H1 (cell line): ENCODE results near the gene AFG1L. TPM values are rescaled to one million over a fixed set of nuclear protein-coding genes. Genes with fewer than 3 reads are reported as not detected.
A peak's percentile ranks its signal among the peaks of the same experiment; 100 is the strongest.

ENCODE experiments used
- BACH1 ChIP-seq: IDR thresholded peaks from 2 replicates; pipeline ENCODE4 v1.6.1; 2012; ENCODE audit warnings: low read length, improper control_type of control experiment
- BRCA1 ChIP-seq: IDR thresholded peaks from 2 replicates; pipeline ENCODE4 v1.6.1; 2012; ENCODE audit warnings: low read depth, low read length, improper control_type of control experiment
- CBX5 ChIP-seq: fragments of 300-800, 300-1000 bp; sonication (generic); IDR thresholded peaks from 2 replicates; pipeline ENCODE4 v1.7.1; 2016; ENCODE audit warnings: antibody characterized with exemption, low read length, low read depth
- CEBPB ChIP-seq: IDR thresholded peaks from 2 replicates; pipeline ENCODE4 v1.6.1; 2012; ENCODE audit warnings: low read depth, low read length
- CREB1 ChIP-seq: IDR thresholded peaks from 2 replicates; pipeline ENCODE4 v1.6.1; 2012; ENCODE audit warnings: inconsistent platforms
- CTBP2 ChIP-seq: IDR thresholded peaks from 2 replicates; pipeline ENCODE4 v1.7.0; 2011; ENCODE audit warnings: borderline replicate concordance, mild to moderate bottlenecking, moderate library complexity, mixed read lengths, low read length; ENCODE audit not compliant: insufficient read depth, insufficient read length
- EP300 ChIP-seq, 2 experiments: IDR thresholded peaks; 1 replicate in 1 of 2; 2 replicates in 1 of 2; pipeline ENCODE4 v1.6.1; 2011 to 2012; ENCODE audit warnings: low read depth in 2 of 2, low read length in 2 of 2, mild to moderate bottlenecking in 2 of 2, borderline replicate concordance in 1 of 2, inconsistent platforms in 1 of 2, moderate library complexity in 1 of 2
- HDAC2 ChIP-seq, 2 experiments: fragments of 300-600 bp in 1 of 2; sonication (generic) in 1 of 2; IDR thresholded peaks; 2 replicates each; pipeline ENCODE4 v1.6.1; 2011 to 2012; ENCODE audit warnings: low read depth in 2 of 2, low read length in 2 of 2, mild to moderate bottlenecking in 2 of 2, moderate library complexity in 2 of 2, borderline replicate concordance in 1 of 2, inconsistent platforms in 1 of 2
- KDM5A ChIP-seq: fragments of 200-600 bp; IDR thresholded peaks from 2 replicates; pipeline ENCODE4 v1.7.1; 2012; ENCODE audit warnings: mild to moderate bottlenecking, low read length, inconsistent platforms, mixed read lengths
- MAFK ChIP-seq: IDR thresholded peaks from 2 replicates; pipeline ENCODE4 v1.6.1; 2012; ENCODE audit warnings: low read depth, mild to moderate bottlenecking, improper control_type of control experiment, low read length
- NANOG ChIP-seq: IDR thresholded peaks from 2 replicates; pipeline ENCODE4 v1.6.1; 2011; ENCODE audit warnings: low read length, low read depth, mild to moderate bottlenecking, inconsistent platforms; ENCODE audit not compliant: insufficient read depth, poor library complexity, severe bottlenecking
- PHF8 ChIP-seq: fragments of 200-600 bp; sonication (generic); conservative IDR thresholded peaks from 2 replicates; pipeline ENCODE4 v1.7.1; 2012; ENCODE audit warnings: low read depth, mild to moderate bottlenecking, inconsistent platforms, low read length, moderate library complexity
- POLR2AphosphoS5 ChIP-seq: IDR thresholded peaks from 2 replicates; pipeline ENCODE4 v1.6.1; 2011; ENCODE audit warnings: low read depth, low read length
- SAP30 ChIP-seq: fragments of 300-600 bp; sonication (generic); IDR thresholded peaks from 2 replicates; pipeline ENCODE4 v1.7.1; 2012; ENCODE audit warnings: low read length, moderate library complexity, mild to moderate bottlenecking, inconsistent platforms; ENCODE audit not compliant: insufficient read depth, insufficient replicate concordance
- SIN3A ChIP-seq, 2 experiments: IDR thresholded peaks in 1 of 2; conservative IDR thresholded peaks in 1 of 2; 2 replicates each; pipeline ENCODE4 v1.6.1; 2011 to 2012; ENCODE audit warnings: low read length in 2 of 2, improper control_type of control experiment in 1 of 2, low read depth in 1 of 2, mild to moderate bottlenecking in 1 of 2
- SP2 ChIP-seq: IDR thresholded peaks from 2 replicates; pipeline ENCODE4 v1.6.1; 2012; ENCODE audit warnings: mild to moderate bottlenecking, low read length, inconsistent platforms
- SP4 ChIP-seq: IDR thresholded peaks from 2 replicates; pipeline ENCODE4 v1.6.1; 2012; ENCODE audit warnings: low read length, inconsistent platforms
- SRF ChIP-seq: IDR thresholded peaks from 2 replicates; pipeline ENCODE4 v1.6.1; 2011; ENCODE audit warnings: mild to moderate bottlenecking, low read depth, low read length, moderate library complexity
- TCF12 ChIP-seq: IDR thresholded peaks from 2 replicates; pipeline ENCODE4 v1.6.1; 2011; ENCODE audit warnings: low read depth, mild to moderate bottlenecking, low read length
- TEAD4 ChIP-seq: IDR thresholded peaks from 2 replicates; pipeline ENCODE4 v1.6.1; 2012; ENCODE audit warnings: low read depth, low read length, inconsistent platforms, mixed read lengths
- ZNF274 ChIP-seq: IDR thresholded peaks from 2 replicates; pipeline ENCODE4 v1.7.0; 2012; ENCODE audit warnings: low read length, borderline replicate concordance; ENCODE audit errors: extremely low read depth
- polyA plus RNA-seq, 7 experiments: library from polyadenylated mRNA; depleted of rRNA in 3 of 7; stranded (reverse) in 5 of 7; unstranded in 2 of 7; fragments of >200 nt in 5 of 7; fragments of 200-250 nt in 2 of 7; gene quantifications; 1 replicate in 5 of 7; 2 replicates in 1 of 7; 4 replicates in 1 of 7; pipeline versions ENCODE4 v1.2.1 to v1.2.3, GENCODE V29; 2011 to 2013; ENCODE audit warnings: missing spikeins in 2 of 7, mixed read lengths in 2 of 7
- total RNA-seq: library from RNA; stranded (reverse); fragmentation: NEBNext Ultra II Directional; extraction: Animal tissue kit (Norgen Biotek cat#: 25700); gene quantifications from 2 replicates; pipeline ENCODE4 v1.2.1, GENCODE V29; 2021
- TF ChIP-seq, protein P1 (sequence below): IDR thresholded peaks from 2 replicates; pipeline ENCODE4 v1.6.1; 2012; ENCODE audit warnings: low read length, inconsistent platforms
- TF ChIP-seq, protein P2 (sequence below): IDR thresholded peaks from 2 replicates; pipeline ENCODE4 v1.6.1; 2011; ENCODE audit warnings: low read depth, mild to moderate bottlenecking, low read length; ENCODE audit not compliant: insufficient read depth

Gene AFG1L
- total and polyA plus RNA-seq, 2 of the 8 experiments (the other 6 are each of a cell fraction or from before 2014, with no cell fraction given), result 0.98 to 5.7 TPM

DNA sequence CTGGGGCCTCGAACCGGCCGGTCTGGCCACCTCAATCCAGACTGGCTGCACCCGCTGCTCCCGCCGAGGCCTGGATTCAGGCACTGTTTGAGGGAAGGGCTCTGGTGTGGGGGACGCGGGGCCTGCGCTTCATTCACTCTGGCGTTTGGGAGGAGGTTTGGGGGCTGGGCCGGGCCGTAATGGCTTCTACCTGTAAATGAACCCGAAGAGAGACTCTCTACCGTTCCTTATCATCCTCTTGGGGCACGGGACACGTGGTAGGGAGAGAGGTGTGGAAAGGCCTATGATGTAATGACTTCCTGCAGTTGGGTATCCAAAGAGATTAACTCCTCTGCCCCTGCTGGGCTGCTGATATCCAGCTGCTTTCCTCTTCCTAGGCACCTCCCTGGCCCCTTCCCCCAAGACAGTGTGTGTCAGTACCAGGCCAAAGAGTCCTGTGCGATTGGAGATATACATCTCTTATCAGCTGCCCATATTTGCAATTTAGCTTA lies 267.7 kb downstream of the AFG1L start (continued):
- peak in 1 of 2 experiments; percentile 68; a peak in 1 of 3 replicates for TF ChIP-seq EP300 (IDR thresholded peaks at IDR 0.05; ENCODE audit: borderline replicate concordance in 1 of 2, low read depth in 2 of 2, low read length in 2 of 2)
- no peak for TF ChIP-seq BACH1
- peak in 1 of 2 experiments; percentile 77; a peak in 2 of 4 replicates for TF ChIP-seq SIN3A (conservative IDR thresholded peaks at IDR 0.05 in 1 of 2, IDR thresholded peaks at IDR 0.05 in 1 of 2; ENCODE audit: low read depth in 1 of 2, low read length in 2 of 2)
- TF ChIP-seq MAFK, result no peak
- TF ChIP-seq TEAD4, result no peak
- TF ChIP-seq CREB1, result peak; percentile 70
- TF ChIP-seq POLR2AphosphoS5, result no peak; the same call in none of the 2 replicates
- TF ChIP-seq SP2, result no peak
- no peak for TF ChIP-seq SRF
- TF ChIP-seq HDAC2 (IDR thresholded peaks at IDR 0.05; ENCODE audit: borderline replicate concordance in 1 of 2, low read depth in 2 of 2, low read length in 2 of 2), result peak in 1 of 2 experiments; percentile 12; a peak in 1 of 4 replicates
- TF ChIP-seq SP4, result no peak
- TF ChIP-seq SAP30, result no peak
- TF ChIP-seq CEBPB, result peak; percentile 90
- peak; percentile 77; the same call in 1 of the 2 replicates for TF ChIP-seq TCF12
- TF ChIP-seq CBX5, result no peak
- TF ChIP-seq KDM5A, result no peak
- TF ChIP-seq ZNF274, result no peak
- TF ChIP-seq, protein P1, sequence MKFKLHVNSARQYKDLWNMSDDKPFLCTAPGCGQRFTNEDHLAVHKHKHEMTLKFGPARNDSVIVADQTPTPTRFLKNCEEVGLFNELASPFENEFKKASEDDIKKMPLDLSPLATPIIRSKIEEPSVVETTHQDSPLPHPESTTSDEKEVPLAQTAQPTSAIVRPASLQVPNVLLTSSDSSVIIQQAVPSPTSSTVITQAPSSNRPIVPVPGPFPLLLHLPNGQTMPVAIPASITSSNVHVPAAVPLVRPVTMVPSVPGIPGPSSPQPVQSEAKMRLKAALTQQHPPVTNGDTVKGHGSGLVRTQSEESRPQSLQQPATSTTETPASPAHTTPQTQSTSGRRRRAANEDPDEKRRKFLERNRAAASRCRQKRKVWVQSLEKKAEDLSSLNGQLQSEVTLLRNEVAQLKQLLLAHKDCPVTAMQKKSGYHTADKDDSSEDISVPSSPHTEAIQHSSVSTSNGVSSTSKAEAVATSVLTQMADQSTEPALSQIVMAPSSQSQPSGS, result peak; percentile 98
- TF ChIP-seq NANOG, result peak; percentile 69
- peak; percentile 49; the same call in 1 of the 2 replicates for TF ChIP-seq PHF8
- TF ChIP-seq, protein P2, sequence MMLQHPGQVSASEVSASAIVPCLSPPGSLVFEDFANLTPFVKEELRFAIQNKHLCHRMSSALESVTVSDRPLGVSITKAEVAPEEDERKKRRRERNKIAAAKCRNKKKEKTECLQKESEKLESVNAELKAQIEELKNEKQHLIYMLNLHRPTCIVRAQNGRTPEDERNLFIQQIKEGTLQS, result no peak; the same call in 1 of the 2 replicates
- no peak for TF ChIP-seq CTBP2
- no peak for TF ChIP-seq BRCA1
